Adrenal gland (tissue), 5 donors: Measurements from ENCODE around the gene CNTNAP2.

Experiments used
- POLR2A ChIP-seq, 2 donors: fragments of 450-650 bp; IDR thresholded peaks; one replicate each; pipeline ENCODE4 v1.6.1; 2017; ENCODE audit warnings: antibody characterized with exemption in 2 of 2, mild to moderate bottlenecking in 2 of 2, moderate library complexity in 1 of 2
- TF ChIP-seq, protein P1 (sequence below), 6 experiments: fragments of 450-650 bp in 4 of 6; fragments of 200-600 bp in 2 of 6; sonication (generic) in 1 of 6; IDR thresholded peaks; 1 replicate in 5 of 6; 2 replicates in 1 of 6; pipeline versions ENCODE4 v1.5.1 to v1.8.0; 2016 to 2021; ENCODE audit warnings: antibody characterized with exemption in 6 of 6, mild to moderate bottlenecking in 2 of 6, moderate library complexity in 1 of 6
- donor health status: DM: no; HTN: no; CAD: no.

DNA sequence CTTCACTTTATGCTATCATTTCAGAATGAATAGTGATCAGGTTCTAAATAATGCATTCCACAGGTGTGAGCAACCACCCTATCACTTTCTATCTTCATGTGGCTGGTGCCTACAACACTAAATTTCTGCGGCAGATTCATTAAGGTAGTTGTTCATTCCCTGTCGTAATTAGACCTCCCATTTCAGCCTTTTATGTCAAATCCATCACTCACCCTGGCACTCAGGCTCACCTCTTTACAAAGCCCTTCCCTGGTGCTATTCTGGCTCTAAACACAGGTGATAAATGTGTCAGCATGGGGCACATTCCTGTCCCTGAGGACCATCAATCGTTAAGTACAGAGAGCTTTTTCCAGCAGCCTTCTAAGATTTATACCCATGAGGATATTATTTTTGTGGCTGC is 2173.9 kb downstream of the CNTNAP2 start:
- TF ChIP-seq, protein P1, sequence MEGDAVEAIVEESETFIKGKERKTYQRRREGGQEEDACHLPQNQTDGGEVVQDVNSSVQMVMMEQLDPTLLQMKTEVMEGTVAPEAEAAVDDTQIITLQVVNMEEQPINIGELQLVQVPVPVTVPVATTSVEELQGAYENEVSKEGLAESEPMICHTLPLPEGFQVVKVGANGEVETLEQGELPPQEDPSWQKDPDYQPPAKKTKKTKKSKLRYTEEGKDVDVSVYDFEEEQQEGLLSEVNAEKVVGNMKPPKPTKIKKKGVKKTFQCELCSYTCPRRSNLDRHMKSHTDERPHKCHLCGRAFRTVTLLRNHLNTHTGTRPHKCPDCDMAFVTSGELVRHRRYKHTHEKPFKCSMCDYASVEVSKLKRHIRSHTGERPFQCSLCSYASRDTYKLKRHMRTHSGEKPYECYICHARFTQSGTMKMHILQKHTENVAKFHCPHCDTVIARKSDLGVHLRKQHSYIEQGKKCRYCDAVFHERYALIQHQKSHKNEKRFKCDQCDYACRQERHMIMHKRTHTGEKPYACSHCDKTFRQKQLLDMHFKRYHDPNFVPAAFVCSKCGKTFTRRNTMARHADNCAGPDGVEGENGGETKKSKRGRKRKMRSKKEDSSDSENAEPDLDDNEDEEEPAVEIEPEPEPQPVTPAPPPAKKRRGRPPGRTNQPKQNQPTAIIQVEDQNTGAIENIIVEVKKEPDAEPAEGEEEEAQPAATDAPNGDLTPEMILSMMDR (IDR thresholded peaks at IDR 0.05): no peak
- TF ChIP-seq POLR2A (IDR thresholded peaks at IDR 0.05): no peak
